BJ (cell line): Measurements from ENCODE around the gene CDK8. TPM values are rescaled to one million over a fixed set of nuclear protein-coding genes. Genes with fewer than 3 reads are reported as not detected.

ENCODE experiments used
- CTCF ChIA-PET: fragments of 350-600 bp; formaldehyde crosslinking; extraction: SDS; loops from one replicate; lab custom pipeline; 2021; ENCODE audit warnings: antibody characterized with exemption, inconsistent platforms; lab: Yijun Ruan, JAX
- POLR2A ChIA-PET: fragments of 300-600 bp; sonication (Branson Sonifier 250); formaldehyde crosslinking; extraction: SDS; loops from one replicate; lab custom pipeline; 2021; ENCODE audit warnings: antibody characterized with exemption; lab: Charles Lee
- DNase-seq: peaks from one replicate; pipeline ENCODE4 v3.0.0-alpha.2; 2011; ENCODE audit warnings: low read depth
- H3K27me3 ChIP-seq: 2 replicates; pipeline ENCODE4 v1.6.0; 2011; ENCODE audit warnings: low read length; ENCODE audit not compliant: control insufficient read depth, insufficient read depth
- H3K36me3 ChIP-seq: 2 replicates; pipeline ENCODE4 v1.5.1; 2011; ENCODE audit warnings: low read length; ENCODE audit not compliant: control insufficient read depth, insufficient read depth
- H3K4me3 ChIP-seq: 2 replicates; pipeline ENCODE4 v1.5.1; 2011; ENCODE audit warnings: low read depth, mild to moderate bottlenecking, control low read depth, low read length
- polyA plus RNA-seq: library from polyadenylated mRNA; depleted of rRNA; stranded (reverse); fragments of >200 nt; gene quantifications from 2 replicates; pipeline ENCODE4 v1.2.3, GENCODE V29; 2011; rRNA removed
- small RNA-seq: library from RNA; depleted of rRNA; stranded (forward); fragments of <200 nt; gene quantifications from one replicate; pipeline ENCODE3, GENCODE V24; 2012; ENCODE audit warnings: low replicate concordance, low read depth; ENCODE audit not compliant: insufficient read length
- TF ChIP-seq, protein P1 (sequence below): IDR thresholded peaks from 2 replicates; pipeline ENCODE4 v1.5.1; 2011; ENCODE audit warnings: low read depth, mild to moderate bottlenecking, control low read depth, inconsistent platforms, low read length, moderate library complexity; ENCODE audit not compliant: insufficient read depth

Gene CDK8
- polyA plus RNA-seq, 1 experiment = 13.7 TPM

DNA sequence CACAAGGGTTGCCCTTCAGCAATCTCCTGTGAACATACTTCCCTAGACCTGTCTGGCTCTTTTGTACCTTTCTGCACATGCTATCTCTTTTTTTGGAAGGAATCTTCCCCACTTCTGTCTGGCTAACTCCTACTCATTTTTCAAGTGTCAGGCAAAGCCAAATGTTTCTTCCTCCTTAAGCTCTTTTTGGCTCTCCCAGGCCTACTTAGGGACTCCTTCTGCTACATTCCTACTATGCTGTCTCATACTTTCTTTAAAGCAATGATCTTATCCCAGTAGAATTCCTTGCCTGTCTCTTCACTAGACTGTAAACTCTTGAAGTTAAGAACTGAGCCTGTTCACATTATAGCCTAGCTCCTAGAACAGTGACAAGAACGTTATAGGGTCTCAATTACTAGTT lies 188.6 kb downstream of the CDK8 start:
- H3K36me3 ChIP-seq = no peaks in the 10 kb centered on the region
- TF ChIP-seq, protein P1, sequence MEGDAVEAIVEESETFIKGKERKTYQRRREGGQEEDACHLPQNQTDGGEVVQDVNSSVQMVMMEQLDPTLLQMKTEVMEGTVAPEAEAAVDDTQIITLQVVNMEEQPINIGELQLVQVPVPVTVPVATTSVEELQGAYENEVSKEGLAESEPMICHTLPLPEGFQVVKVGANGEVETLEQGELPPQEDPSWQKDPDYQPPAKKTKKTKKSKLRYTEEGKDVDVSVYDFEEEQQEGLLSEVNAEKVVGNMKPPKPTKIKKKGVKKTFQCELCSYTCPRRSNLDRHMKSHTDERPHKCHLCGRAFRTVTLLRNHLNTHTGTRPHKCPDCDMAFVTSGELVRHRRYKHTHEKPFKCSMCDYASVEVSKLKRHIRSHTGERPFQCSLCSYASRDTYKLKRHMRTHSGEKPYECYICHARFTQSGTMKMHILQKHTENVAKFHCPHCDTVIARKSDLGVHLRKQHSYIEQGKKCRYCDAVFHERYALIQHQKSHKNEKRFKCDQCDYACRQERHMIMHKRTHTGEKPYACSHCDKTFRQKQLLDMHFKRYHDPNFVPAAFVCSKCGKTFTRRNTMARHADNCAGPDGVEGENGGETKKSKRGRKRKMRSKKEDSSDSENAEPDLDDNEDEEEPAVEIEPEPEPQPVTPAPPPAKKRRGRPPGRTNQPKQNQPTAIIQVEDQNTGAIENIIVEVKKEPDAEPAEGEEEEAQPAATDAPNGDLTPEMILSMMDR = no peak
- H3K27me3 ChIP-seq = no peaks in the 10 kb centered on the region
- DNase-seq = peak; percentile 49
- no peak overlapping the region for H3K4me3 ChIP-seq
- ChIA-PET POLR2A (no interaction called here), CTCF (interaction anchor here (0.6 to 1.2 kb wide), 3 partner anchors 27 to 256 kb away, joined by 3 to 4 read pairs (median 3); no protein-coding TSS in a partner anchor)

DNA sequence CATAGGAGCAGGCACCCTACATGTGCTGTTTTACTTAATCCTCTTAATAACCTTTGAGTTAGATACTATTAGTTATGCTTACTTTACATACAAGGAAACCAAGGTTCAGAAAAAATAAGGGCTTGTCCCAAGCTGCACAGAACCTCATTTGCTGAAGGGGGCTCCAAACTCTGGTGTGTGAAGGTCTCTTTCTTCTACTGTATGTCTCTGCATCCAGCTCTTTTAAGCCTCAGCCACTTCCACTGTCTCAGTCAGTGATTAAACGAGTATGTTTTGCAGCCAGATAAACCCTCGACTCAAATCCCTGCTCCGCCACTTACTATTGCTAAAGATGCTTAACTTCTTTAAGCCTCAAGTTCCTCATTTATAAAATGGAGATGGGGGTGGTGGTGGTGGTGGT lies 191.2 kb downstream of the CDK8 start:
- TF ChIP-seq, protein P1 = no peak
- no peak for DNase-seq
- H3K4me3 ChIP-seq = no peak overlapping the region
- POLR2A ChIA-PET = no interaction called here
- H3K27me3 ChIP-seq = no peaks in the 10 kb centered on the region
- CTCF ChIA-PET = interaction anchor here (1.4 kb wide), 1 partner anchor 12 kb away, joined by 4 read pairs; no protein-coding TSS in a partner anchor
- H3K36me3 ChIP-seq = no peaks in the 10 kb centered on the region

DNA sequence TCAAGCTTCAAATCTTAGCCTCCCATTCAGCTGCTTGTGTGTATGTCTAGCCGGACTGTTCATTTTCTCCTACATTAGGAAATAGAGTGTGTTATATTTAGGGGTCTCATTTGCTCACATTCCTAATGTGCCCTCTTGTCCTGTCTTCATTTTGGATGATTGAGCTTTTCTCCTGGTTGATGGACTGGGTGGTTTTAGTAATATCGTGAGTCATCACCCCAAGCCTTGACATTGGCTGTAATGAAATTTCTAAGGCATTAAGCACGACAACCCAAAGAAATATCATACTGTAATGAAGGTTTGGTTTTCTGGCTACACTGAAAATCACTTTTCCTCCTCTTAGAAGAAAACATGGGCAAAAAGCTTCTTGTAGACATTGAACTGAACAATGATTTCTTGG lies 192.8 kb downstream of the CDK8 start:
- POLR2A ChIA-PET = no interaction called here
- TF ChIP-seq, protein P1 = no peak

DNA sequence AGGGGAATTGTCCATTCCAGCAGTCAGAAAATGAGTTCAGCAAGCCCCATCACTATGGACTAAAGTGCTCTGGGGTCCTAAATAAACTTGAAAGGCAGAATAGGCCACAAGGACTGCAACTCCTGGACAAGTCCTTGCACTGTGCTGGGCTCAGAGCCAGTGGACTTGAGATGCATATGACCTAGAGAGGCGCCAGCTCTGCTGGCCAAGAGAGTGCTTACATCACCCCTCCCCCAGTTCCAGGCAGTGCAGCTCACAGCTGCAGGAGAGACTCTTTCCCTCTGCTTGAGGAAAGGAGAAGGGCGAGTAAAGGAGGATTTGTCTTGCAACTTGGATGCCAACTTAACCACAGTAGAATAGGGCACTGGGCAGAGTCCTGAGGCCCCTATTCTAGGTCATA lies 194.1 kb downstream of the CDK8 start:
- ChIA-PET POLR2A (no interaction called here), CTCF (no interaction called here)
- Histone ChIP-seq H3K4me3 (no peak overlapping the region), H3K27me3 (no peaks in the 10 kb centered on the region), H3K36me3 (no peaks in the 10 kb centered on the region)
- TF ChIP-seq, protein P1 = no peak
- no peak for DNase-seq

More for the DNA sequence above, 192.8 kb downstream of the CDK8 start:
- no peaks in the 10 kb centered on the region for H3K27me3 ChIP-seq
- H3K36me3 ChIP-seq = no peaks in the 10 kb centered on the region
- CTCF ChIA-PET = interaction anchor here (1.2 kb wide), 1 partner anchor 16 kb away, joined by 3 read pairs; no protein-coding TSS in a partner anchor
- DNase-seq = no peak
- H3K4me3 ChIP-seq = no peak overlapping the region

DNA sequence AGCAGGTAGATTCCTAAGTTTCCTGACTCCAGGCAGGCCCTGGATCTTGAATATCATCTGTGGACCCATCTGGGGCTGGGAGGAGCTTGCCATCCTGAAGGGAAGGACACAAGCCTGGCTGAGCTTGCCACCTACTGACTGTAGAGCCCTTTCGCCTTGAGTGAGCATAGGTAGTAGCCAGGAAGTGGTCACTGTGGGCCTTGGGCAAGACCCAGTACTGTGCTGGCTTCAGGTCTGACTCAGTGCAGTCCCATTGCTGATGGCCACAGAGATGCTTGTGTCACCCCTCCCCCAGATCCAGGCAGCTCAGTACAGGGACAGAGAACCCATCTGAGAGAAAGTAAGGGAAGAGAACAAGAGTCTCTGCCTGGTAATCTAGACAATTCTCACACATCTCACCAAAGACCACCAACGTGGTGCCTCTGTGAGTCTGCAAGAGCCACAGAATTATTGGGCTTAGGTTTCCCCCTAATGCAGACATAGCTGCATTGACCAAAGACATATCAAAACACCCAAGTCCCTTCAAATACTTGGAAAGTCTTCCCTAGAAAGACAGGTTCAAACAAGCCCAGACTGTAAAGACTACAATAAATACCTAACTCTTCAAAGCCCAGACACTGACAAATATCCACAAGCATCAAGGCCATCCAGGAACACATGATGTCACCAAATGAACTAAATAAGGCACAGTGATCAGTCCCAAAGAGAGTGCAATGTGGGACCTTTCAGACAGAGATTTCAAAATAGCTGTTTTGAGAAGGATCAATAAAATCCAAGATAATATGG lies 195.3 kb downstream of the CDK8 start:
- Histone ChIP-seq H3K4me3 (no peak overlapping the region), H3K36me3 (no peaks in the 10 kb centered on the region), H3K27me3 (no peaks in the 10 kb centered on the region)
- TF ChIP-seq, protein P1 = no peak
- no peak for DNase-seq
- ChIA-PET CTCF (interaction anchor here (0.6 to 0.7 kb wide), 2 partner anchors 8 to 236 kb away, joined by 3 read pairs; no protein-coding TSS in a partner anchor), POLR2A (no interaction called here)

Small RNA genes within 50 kb of the gene (small RNA-seq; reads per million reads assigned to genes)
- not detected for gene RF02271

Other genes with a start within 250 kb of the CDK8 start
- gene SHISA2, start 202.1 kb upstream of the CDK8 start, polyA plus RNA-seq = 0.04 TPM in 1 of 2 replicates, not detected in the other
- 19.1 and 35.8 TPM in 2 replicates for gene RNF6, start 31.8 kb upstream of the CDK8 start, polyA plus RNA-seq